ENCODE measurements around the gene ATP5F1B.
A peak's percentile ranks its signal among the peaks of the same experiment; 100 is the strongest.

Gene ATP5F1B

GRCh38 chr12:56616925-56617324 lies 28.9 kb downstream of the ATP5F1B start:
- DNase-seq (ENCODE audit: low read depth in 2 of 2): no peak

GRCh38 chr12:56616244-56616643 lies 29.5 kb downstream of the ATP5F1B start:
- no peak for DNase-seq (ENCODE audit: low read depth in 2 of 2)

- DNase-seq (ENCODE audit: low read depth in 2 of 2): no peak
Observed at GRCh38 chr12:56614627-56615026, 31.2 kb downstream of the ATP5F1B start.

GRCh38 chr12:56604355-56604754 lies 41.4 kb downstream of the ATP5F1B start:
- no peak for DNase-seq (ENCODE audit: low read depth in 2 of 2)

- no peak for DNase-seq (ENCODE audit: low read depth in 2 of 2)
Observed at GRCh38 chr12:56602239-56602638, 43.5 kb downstream of the ATP5F1B start.

- no peak for DNase-seq (ENCODE audit: low read depth in 2 of 2)
Observed at GRCh38 chr12:56601503-56601902, 44.3 kb downstream of the ATP5F1B start.

- DNase-seq (ENCODE audit: low read depth in 2 of 2): no peak
Observed at GRCh38 chr12:56600753-56601152, 45.0 kb downstream of the ATP5F1B start.

- no peak for DNase-seq (ENCODE audit: low read depth in 2 of 2)
Observed at GRCh38 chr12:56599797-56600196, 46.0 kb downstream of the ATP5F1B start.

GRCh38 chr12:56599041-56599440 lies 46.7 kb downstream of the ATP5F1B start:
- no peak for DNase-seq (ENCODE audit: low read depth in 2 of 2)

GRCh38 chr12:56596815-56597214 lies 49.0 kb downstream of the ATP5F1B start:
- DNase-seq (ENCODE audit: low read depth in 2 of 2): no peak

GRCh38 chr12:56593909-56594621 lies 51.7 kb downstream of the ATP5F1B start:
- peak; percentile 25 to 35 for DNase-seq (ENCODE audit: low read depth in 2 of 2)

GRCh38 chr12:56591961-56592360 lies 53.8 kb downstream of the ATP5F1B start:
- no peak for DNase-seq (ENCODE audit: low read depth in 2 of 2)

- no peak for DNase-seq (ENCODE audit: low read depth in 2 of 2)
Observed at GRCh38 chr12:56591126-56591525, 54.7 kb downstream of the ATP5F1B start.

- DNase-seq (ENCODE audit: low read depth in 2 of 2): no peak
Observed at GRCh38 chr12:56590237-56590830, 55.5 kb downstream of the ATP5F1B start.

- no peak for DNase-seq (ENCODE audit: low read depth in 2 of 2)
Observed at GRCh38 chr12:56589783-56590182, 56.0 kb downstream of the ATP5F1B start.
